Peyer's patch (tissue), 4 donors: ENCODE data around the gene COL4A1. TPM values are rescaled to one million over a fixed set of nuclear protein-coding genes. Genes with fewer than 3 reads are reported as not detected.

Experiments used
- DNase-seq, 3 donors: peaks; one replicate each; pipeline ENCODE4 v3.0.0-alpha.2; 2017 to 2019
- H3K27ac ChIP-seq, 4 donors: fragments of 200-600 bp; sonication (generic); one replicate each; pipeline ENCODE4 v1.5.1; 2016 to 2019
- H3K27me3 ChIP-seq, 2 donors: fragments of 200-600 bp; sonication (generic); one replicate each; pipeline ENCODE4 v1.5.1; 2019
- H3K36me3 ChIP-seq, 3 donors: fragments of 200-600 bp; sonication (generic); one replicate each; pipeline ENCODE4 v1.5.1; 2016 to 2019
- H3K4me1 ChIP-seq, 4 donors: fragments of 200-600 bp; sonication (generic); one replicate each; pipeline ENCODE4 v1.5.1; 2016 to 2019
- H3K4me3 ChIP-seq, 4 donors: fragments of 200-600 bp; sonication (generic); 1 replicate in 3 of 4; 2 replicates in 1 of 4; pipeline ENCODE4 v1.5.1; 2016 to 2019; ENCODE audit warnings: mild to moderate bottlenecking in 1 of 4
- H3K9me3 ChIP-seq, 4 donors: fragments of 200-600 bp; sonication (generic); one replicate each; pipeline ENCODE4 v1.5.1; 2016 to 2019; ENCODE audit warnings: mild to moderate bottlenecking in 1 of 4
- POLR2A ChIP-seq, 2 donors: fragments of 450-650 bp; IDR thresholded peaks; one replicate each; pipeline ENCODE4 v1.5.1; 2017; ENCODE audit warnings: antibody characterized with exemption in 2 of 2, mild to moderate bottlenecking in 2 of 2, moderate library complexity in 2 of 2
- total RNA-seq, 4 donors: library from RNA; depleted of rRNA; stranded (reverse); fragments of >200 nt; gene quantifications; one replicate each; pipeline ENCODE4 v1.1.0, GENCODE V29; 2016
- TF ChIP-seq, protein P1 (sequence below), 6 experiments: fragments of 450-650 bp in 4 of 6; fragments of 200-600 bp in 2 of 6; sonication (generic) in 1 of 6; IDR thresholded peaks; one replicate each; pipeline ENCODE4 v1.5.1; 2017 to 2019; ENCODE audit warnings: antibody characterized with exemption in 6 of 6, mild to moderate bottlenecking in 3 of 6, moderate library complexity in 1 of 6

The COL4A1 gene
- total RNA-seq, 4 donors from 2014 or later: 28.0 to 69.3 (median 36.3) TPM

DNA sequence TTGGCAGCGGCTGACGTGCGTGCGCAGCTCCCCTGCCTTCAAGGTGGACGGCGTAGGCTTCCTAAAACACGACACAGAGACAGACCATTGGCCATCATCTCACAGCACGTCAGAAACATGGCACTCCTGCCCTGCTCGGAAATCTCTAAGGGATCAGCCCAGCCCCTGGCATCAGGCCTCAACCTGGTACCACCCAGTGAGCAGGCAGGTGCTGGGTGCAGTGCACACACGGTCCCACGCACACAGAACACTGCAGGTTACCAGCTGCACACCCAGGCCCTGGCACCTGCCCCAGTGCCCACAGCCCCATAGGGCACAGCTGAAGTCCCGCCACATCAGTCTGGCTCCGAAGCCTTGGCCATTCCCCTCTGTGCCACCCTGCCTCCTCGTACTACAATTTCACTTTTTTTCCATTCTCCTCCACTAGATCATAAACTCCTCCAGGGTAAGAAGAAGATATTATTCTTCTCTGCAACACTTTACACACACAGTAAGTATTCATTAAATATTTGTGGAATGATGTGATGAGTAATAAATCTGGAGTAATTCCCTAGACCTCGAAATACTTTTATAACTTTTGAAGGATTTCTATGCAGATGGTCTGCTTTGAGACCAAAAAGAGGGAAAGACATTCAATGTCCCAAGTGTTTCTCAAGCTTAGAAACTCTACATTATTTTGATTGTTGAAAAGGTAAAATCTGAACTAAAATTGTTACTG lies 156.4 kb downstream of the COL4A1 start:
- H3K4me1 ChIP-seq: no peaks in the 10 kb centered on the region
- no peak for DNase-seq
- H3K27ac ChIP-seq: no peak overlapping the region
- no peaks in the 10 kb centered on the region for H3K9me3 ChIP-seq
- TF ChIP-seq POLR2A (IDR thresholded peaks at IDR 0.05): no peak
- TF ChIP-seq, protein P1, sequence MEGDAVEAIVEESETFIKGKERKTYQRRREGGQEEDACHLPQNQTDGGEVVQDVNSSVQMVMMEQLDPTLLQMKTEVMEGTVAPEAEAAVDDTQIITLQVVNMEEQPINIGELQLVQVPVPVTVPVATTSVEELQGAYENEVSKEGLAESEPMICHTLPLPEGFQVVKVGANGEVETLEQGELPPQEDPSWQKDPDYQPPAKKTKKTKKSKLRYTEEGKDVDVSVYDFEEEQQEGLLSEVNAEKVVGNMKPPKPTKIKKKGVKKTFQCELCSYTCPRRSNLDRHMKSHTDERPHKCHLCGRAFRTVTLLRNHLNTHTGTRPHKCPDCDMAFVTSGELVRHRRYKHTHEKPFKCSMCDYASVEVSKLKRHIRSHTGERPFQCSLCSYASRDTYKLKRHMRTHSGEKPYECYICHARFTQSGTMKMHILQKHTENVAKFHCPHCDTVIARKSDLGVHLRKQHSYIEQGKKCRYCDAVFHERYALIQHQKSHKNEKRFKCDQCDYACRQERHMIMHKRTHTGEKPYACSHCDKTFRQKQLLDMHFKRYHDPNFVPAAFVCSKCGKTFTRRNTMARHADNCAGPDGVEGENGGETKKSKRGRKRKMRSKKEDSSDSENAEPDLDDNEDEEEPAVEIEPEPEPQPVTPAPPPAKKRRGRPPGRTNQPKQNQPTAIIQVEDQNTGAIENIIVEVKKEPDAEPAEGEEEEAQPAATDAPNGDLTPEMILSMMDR (IDR thresholded peaks at IDR 0.05): no peak
- peaks cover 0 to 34% (median 0%) of the 10 kb centered on the region in 3 donors for H3K36me3 ChIP-seq
- H3K4me3 ChIP-seq: no peak overlapping the region
- H3K27me3 ChIP-seq: no peaks in the 10 kb centered on the region

DNA sequence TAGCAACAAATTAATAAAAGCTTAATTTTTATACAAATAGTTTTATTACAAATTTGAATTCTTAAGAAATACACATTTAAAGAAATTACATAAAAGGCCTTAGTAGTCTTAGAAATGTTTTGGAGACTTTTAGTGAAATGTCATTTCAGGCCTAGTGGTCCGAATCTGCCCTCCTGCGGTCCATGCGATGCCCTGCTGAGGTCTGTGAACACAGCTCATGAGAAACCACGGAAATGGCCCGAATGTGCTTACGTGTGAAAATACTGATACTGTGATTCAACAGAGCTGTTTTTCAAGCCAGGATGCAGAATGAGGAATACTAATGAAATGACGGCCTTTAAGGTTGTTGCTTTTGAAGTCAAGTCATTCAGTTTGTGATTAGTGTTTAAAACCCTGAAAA lies 157.9 kb downstream of the COL4A1 start:
- H3K4me3 ChIP-seq: no peak overlapping the region
- TF ChIP-seq POLR2A (IDR thresholded peaks at IDR 0.05): no peak
- TF ChIP-seq, protein P1 (IDR thresholded peaks at IDR 0.05): no peak

GRCh38 chr13:110140099-110140498 lies 166.9 kb downstream of the COL4A1 start:
- Histone ChIP-seq H3K36me3 (no peaks in the 10 kb centered on the region), H3K4me3 (no peak overlapping the region), H3K9me3 (no peaks in the 10 kb centered on the region), H3K27ac (no peak overlapping the region), H3K4me1 (peaks cover 0 to 15% (median 0%) of the 10 kb centered on the region in 4 donors), H3K27me3 (no peaks in the 10 kb centered on the region)
- TF ChIP-seq POLR2A (IDR thresholded peaks at IDR 0.05): no peak
- TF ChIP-seq, protein P1 (IDR thresholded peaks at IDR 0.05): no peak
- no peak for DNase-seq

More for the DNA sequence above, 157.9 kb downstream of the COL4A1 start:
- H3K27me3 ChIP-seq: no peaks in the 10 kb centered on the region
- no peaks in the 10 kb centered on the region for H3K4me1 ChIP-seq
- H3K36me3 ChIP-seq: peaks cover 0 to 21% (median 0%) of the 10 kb centered on the region in 3 donors
- H3K27ac ChIP-seq: no peak overlapping the region
- DNase-seq: no peak
- H3K9me3 ChIP-seq: no peaks in the 10 kb centered on the region

DNA sequence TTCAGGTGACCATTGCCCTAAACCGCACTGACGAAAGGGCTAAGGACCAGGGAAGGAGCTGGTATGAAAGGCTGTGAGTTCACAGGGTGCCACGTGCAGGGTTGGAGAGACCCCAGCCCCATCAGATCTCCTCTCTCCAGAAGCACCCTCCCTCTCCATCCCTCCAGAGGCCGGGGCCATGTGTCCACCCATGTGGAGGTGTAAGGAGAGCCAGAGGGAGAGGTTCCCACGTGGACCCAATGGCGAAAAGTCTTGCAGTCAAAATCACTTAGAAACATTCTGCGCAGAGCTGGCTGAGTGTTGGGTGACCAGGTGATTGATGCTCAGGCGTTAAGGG lies 168.3 kb downstream of the COL4A1 start:
- Histone ChIP-seq H3K4me1 (peaks cover 0 to 15% (median 0%) of the 10 kb centered on the region in 4 donors), H3K4me3 (peak overlapping the region; percentile 30 to 65 (median 46)), H3K9me3 (no peaks in the 10 kb centered on the region), H3K27me3 (no peaks in the 10 kb centered on the region), H3K36me3 (no peaks in the 10 kb centered on the region), H3K27ac (peak overlapping the region in 1 of 4 donors; percentile 1)
- no peak for TF ChIP-seq POLR2A (IDR thresholded peaks at IDR 0.05)
- TF ChIP-seq, protein P1 (IDR thresholded peaks at IDR 0.05): no peak
- DNase-seq: no peak

DNA sequence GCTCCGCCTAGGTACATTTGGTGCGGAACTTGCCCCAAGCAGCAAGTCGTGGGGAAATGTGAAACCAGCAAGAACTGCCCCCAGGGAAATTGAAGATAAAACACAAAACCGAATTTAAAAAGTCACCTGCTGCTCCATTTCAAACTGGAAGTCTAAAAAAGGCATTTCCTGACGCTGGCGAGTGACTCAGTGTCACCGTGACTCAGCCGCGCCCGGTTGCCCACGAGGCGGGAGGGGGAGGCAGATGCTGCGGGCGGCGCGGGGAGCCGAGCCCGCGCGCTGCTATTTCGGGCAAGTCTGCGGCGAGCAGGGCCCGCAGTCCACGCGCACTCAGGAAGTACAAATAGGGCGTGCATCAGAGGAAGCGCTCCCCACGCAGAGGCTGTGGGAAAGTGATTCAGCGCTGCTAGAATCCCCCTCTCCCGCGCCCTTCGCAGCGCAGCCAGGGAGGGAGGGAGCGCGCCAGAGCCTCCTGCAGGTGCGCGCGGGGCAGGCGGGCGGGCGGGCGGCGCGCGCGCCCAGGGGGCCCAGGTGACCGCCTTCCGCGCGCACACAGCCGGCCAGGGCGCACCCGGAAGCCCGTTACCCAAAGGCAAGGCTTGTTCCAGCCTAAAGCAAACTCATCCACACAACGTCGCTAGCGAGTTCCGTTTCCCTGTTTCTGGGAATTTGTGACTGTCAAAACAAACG lies 168.8 kb downstream of the COL4A1 start:
- Histone ChIP-seq H3K4me1 (peaks cover 0 to 15% (median 0%) of the 10 kb centered on the region in 4 donors), H3K36me3 (no peaks in the 10 kb centered on the region), H3K9me3 (no peaks in the 10 kb centered on the region), H3K27me3 (no peaks in the 10 kb centered on the region), H3K27ac (peak overlapping the region in 2 of 4 donors; percentile 1 to 10), H3K4me3 (peak overlapping the region; percentile 30 to 65 (median 46))
- DNase-seq: peak in 1 of 3 donors; percentile 64
- TF ChIP-seq POLR2A (IDR thresholded peaks at IDR 0.05): no peak
- TF ChIP-seq, protein P1 (IDR thresholded peaks at IDR 0.05): no peak
